Prostate gland (tissue), 2 donors: Measurements from ENCODE around the gene LPA. TPM values are rescaled to one million over a fixed set of nuclear protein-coding genes. Genes with fewer than 3 reads are reported as not detected.
"Not testable (repeated sequence)": the region's sequence is repeated elsewhere in the genome, so short reads cannot be mapped to it uniquely, and the experiment has no call there.

Experiments
- DNase-seq: peaks from one replicate; pipeline ENCODE4 v3.0.0-alpha.2; 2019; ENCODE audit warnings: low spot score
- H3K27ac ChIP-seq, 2 donors: fragments of 200-600 bp; sonication (generic); 2 replicates each; pipeline ENCODE4 v1.5.1; 2017 to 2019
- H3K27me3 ChIP-seq: fragments of 200-600 bp; sonication (generic); replicated peaks from 2 replicates; pipeline ENCODE4 v1.5.1; 2019; ENCODE audit not compliant: insufficient read depth
- H3K36me3 ChIP-seq, 2 donors: fragments of 200-600 bp; sonication (generic); 1 replicate in 1 of 2; 2 replicates in 1 of 2; pipeline versions ENCODE4 v1.5.1 to v1.8.1; 2017 to 2019
- H3K4me1 ChIP-seq: fragments of 200-600 bp; sonication (generic); replicated peaks from 2 replicates; pipeline ENCODE4 v1.5.1; 2019
- H3K4me3 ChIP-seq, 2 donors: fragments of 200-600 bp; sonication (generic); 2 replicates each; pipeline ENCODE4 v1.5.1; 2017 to 2019
- H3K9me3 ChIP-seq: fragments of 200-600 bp; sonication (generic); 2 replicates; pipeline ENCODE4 v1.5.1; 2017
- POLR2A ChIP-seq: fragments of 450-650 bp; IDR thresholded peaks from one replicate; pipeline ENCODE4 v1.6.1; 2016; ENCODE audit warnings: antibody characterized with exemption, mild to moderate bottlenecking
- POLR2AphosphoS5 ChIP-seq: sonication (generic); formaldehyde crosslinking; IDR thresholded peaks from one replicate; pipeline ENCODE4 v1.6.1; 2017; ENCODE audit warnings: antibody characterized with exemption
- WGBS: methylation state at CpG from one replicate; pipeline ENCODE4 v1.1.5; 2018; 5-methylcytosine and 5-hydroxymethylcytosine counted together
- intact Hi-C: fragments of 100-400 bp; cut with DNase I; formaldehyde crosslinking; loops from one replicate; pipeline ENCODE4 v1.14.2; 2022
- total RNA-seq, 2 donors: library from RNA; depleted of rRNA; stranded (reverse); fragments of >200 nt; gene quantifications; one replicate each; pipeline ENCODE4 v1.1.0, GENCODE V29; 2016
- TF ChIP-seq, protein P1 (sequence below), 4 experiments: fragments of 200-600 bp in 2 of 4; fragments of 450-650 bp in 2 of 4; sonication (generic) in 2 of 4; IDR thresholded peaks; 1 replicate in 3 of 4; 2 replicates in 1 of 4; pipeline ENCODE4 v1.5.1; 2016 to 2019; ENCODE audit warnings: antibody characterized with exemption in 4 of 4, mild to moderate bottlenecking in 2 of 4, moderate library complexity in 2 of 4

LPA gene, protein sequence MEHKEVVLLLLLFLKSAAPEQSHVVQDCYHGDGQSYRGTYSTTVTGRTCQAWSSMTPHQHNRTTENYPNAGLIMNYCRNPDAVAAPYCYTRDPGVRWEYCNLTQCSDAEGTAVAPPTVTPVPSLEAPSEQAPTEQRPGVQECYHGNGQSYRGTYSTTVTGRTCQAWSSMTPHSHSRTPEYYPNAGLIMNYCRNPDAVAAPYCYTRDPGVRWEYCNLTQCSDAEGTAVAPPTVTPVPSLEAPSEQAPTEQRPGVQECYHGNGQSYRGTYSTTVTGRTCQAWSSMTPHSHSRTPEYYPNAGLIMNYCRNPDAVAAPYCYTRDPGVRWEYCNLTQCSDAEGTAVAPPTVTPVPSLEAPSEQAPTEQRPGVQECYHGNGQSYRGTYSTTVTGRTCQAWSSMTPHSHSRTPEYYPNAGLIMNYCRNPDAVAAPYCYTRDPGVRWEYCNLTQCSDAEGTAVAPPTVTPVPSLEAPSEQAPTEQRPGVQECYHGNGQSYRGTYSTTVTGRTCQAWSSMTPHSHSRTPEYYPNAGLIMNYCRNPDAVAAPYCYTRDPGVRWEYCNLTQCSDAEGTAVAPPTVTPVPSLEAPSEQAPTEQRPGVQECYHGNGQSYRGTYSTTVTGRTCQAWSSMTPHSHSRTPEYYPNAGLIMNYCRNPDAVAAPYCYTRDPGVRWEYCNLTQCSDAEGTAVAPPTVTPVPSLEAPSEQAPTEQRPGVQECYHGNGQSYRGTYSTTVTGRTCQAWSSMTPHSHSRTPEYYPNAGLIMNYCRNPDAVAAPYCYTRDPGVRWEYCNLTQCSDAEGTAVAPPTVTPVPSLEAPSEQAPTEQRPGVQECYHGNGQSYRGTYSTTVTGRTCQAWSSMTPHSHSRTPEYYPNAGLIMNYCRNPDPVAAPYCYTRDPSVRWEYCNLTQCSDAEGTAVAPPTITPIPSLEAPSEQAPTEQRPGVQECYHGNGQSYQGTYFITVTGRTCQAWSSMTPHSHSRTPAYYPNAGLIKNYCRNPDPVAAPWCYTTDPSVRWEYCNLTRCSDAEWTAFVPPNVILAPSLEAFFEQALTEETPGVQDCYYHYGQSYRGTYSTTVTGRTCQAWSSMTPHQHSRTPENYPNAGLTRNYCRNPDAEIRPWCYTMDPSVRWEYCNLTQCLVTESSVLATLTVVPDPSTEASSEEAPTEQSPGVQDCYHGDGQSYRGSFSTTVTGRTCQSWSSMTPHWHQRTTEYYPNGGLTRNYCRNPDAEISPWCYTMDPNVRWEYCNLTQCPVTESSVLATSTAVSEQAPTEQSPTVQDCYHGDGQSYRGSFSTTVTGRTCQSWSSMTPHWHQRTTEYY (N-terminal part only)
- under 1 TPM; 0.09 to 0.85 TPM for total RNA-seq

DNA sequence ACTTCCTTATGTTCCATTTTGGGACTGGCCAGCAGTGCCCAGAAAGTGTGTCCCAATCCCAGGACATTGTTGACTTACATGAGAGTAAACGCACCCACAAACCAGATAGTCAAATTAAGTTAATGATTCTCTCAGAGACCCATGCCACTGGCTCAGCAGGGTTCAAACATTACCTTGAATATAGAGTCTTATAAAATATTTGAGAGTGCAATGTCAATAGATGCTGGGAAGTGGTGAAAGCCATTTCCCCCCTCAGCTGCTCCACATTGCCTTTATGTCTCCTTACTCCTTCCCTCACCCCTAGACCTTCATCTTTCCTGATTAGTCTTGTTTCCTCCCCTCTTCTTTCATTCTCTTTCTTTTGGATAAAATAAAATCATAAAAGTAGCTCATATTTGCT is at the start of gene LPA:
Gene LPA (minus strand): TSS at position 78 of the 400 bp plus-strand sequence. CDS start 61 bp downstream, at position 17.
- DNase-seq, intact Hi-C loops: not testable (repeated sequence)
- 84% methylated on average over 1 of the region's 1 CpG for WGBS

DNA sequence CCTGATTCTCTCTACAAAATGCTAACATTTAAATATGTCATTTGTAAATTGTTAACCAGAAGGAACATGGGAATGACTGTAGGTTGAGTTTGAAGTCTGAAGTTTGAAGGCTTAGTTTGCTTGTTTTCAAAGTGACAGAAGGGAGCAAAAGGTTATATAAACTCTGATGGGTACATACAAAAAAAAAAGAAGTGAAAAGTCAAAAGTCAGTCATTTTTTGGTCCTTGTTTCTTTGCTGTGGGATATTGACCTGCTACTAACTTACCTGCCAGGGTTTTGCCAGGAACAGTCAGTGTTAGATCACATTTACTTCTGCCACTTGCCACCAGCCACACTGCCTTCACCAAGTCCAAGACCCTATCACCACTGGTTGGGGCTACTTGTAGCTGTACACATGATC is 44.9 kb upstream of the LPA start:
- H3K4me1 ChIP-seq, H3K36me3 ChIP-seq, H3K27ac ChIP-seq, DNase-seq, H3K9me3 ChIP-seq, intact Hi-C loops, H3K27me3 ChIP-seq, H3K4me3 ChIP-seq: not testable (repeated sequence)

More for the DNA sequence above, at the start of gene LPA:
- not testable (repeated sequence) for H3K36me3 ChIP-seq, H3K4me3 ChIP-seq, H3K27me3 ChIP-seq, H3K9me3 ChIP-seq, H3K27ac ChIP-seq, H3K4me1 ChIP-seq

DNA sequence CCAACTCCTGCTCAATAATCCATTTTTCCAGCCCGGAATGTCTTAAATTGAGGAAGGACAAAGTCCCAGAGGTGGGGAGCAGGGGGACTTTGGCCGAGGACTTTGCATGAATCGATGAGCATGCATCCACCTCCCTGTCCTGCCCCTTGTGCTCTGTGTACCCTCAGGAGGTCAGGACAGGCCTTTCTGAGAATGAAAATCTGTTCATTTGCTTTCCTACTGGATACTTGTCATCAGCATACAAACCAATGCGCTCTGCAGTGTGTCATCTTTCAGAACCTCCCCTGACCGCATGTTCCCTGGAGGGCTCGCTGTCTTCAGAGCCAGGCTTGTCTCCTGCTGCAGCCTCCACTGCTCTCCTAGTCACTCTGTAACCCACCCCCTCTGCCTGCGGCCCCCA is 40.6 kb upstream of the LPA start:
- WGBS = 94% methylated on average over 7 of the region's 7 CpGs
- H3K27ac ChIP-seq, H3K4me1 ChIP-seq, intact Hi-C loops, H3K27me3 ChIP-seq, DNase-seq, H3K9me3 ChIP-seq, H3K4me3 ChIP-seq, H3K36me3 ChIP-seq: not testable (repeated sequence)

DNA sequence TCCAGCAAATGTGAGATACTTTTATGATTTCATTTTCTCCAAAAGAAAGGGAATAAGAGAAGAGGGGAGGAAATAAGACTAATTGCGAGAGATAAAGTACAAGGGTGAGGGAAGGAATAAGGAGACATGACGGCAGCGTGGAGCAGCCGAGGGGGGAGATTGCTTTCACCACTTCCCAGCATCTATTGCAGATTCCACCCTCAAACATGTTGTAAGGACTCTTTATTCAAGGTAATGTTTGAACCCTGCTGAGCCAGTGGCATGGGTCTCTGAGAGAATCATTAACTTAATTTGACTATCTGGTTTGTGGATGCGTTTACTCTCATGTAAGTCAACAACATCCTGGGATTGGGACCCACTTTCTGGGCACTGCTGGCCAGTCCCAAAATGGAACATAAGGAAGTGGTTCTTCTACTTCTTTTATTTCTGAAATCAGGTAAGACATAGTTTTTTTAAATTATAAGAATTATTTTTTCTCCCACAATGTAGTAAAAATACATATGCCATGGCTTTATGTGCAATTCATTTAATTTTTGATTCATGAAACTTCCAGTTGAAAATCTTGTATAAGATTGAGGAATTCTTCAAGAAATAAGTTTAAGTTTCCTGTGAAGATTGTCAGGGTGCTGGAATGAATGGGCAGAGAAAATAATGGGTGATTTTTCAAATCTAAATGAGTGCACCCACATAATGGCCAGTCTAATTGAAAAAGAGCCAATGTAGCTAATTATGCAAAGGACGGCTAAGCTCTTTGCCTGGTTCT is 38.0 kb upstream of the LPA start, which contains the start of gene PLG:
Gene PLG (plus strand): TSS at position 327 of the 763 bp plus-strand sequence. CDS start 61 bp downstream, at position 388.
- H3K9me3 ChIP-seq, H3K4me3 ChIP-seq, H3K36me3 ChIP-seq, H3K4me1 ChIP-seq, H3K27me3 ChIP-seq, DNase-seq, intact Hi-C loops, H3K27ac ChIP-seq: not testable (repeated sequence)
- WGBS = 97% methylated on average over 6 of the region's 6 CpGs

DNA sequence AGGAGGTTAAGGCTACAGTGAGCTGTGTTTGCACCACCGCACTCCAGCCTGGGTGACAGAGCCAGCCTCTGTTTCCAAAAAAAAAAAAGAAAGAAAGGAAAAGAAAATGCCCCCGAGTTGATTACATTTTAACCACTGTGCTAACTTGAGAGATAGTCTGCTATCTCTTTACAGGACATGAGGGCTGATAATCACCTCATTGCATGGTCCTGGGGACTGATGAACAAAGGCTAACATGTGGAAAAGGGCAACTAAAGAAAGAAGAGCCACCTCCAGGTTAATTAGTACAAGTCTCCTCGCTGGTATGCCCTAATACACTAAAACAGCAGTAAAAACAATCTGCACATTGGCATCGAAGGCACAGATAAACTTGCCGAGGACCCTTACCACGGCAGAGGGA is 33.8 kb upstream of the LPA start:
- intact Hi-C loops = no loop called here
- no peak for TF ChIP-seq POLR2AphosphoS5
- TF ChIP-seq, protein P1, sequence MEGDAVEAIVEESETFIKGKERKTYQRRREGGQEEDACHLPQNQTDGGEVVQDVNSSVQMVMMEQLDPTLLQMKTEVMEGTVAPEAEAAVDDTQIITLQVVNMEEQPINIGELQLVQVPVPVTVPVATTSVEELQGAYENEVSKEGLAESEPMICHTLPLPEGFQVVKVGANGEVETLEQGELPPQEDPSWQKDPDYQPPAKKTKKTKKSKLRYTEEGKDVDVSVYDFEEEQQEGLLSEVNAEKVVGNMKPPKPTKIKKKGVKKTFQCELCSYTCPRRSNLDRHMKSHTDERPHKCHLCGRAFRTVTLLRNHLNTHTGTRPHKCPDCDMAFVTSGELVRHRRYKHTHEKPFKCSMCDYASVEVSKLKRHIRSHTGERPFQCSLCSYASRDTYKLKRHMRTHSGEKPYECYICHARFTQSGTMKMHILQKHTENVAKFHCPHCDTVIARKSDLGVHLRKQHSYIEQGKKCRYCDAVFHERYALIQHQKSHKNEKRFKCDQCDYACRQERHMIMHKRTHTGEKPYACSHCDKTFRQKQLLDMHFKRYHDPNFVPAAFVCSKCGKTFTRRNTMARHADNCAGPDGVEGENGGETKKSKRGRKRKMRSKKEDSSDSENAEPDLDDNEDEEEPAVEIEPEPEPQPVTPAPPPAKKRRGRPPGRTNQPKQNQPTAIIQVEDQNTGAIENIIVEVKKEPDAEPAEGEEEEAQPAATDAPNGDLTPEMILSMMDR (IDR thresholded peaks at IDR 0.05) = no peak
- TF ChIP-seq POLR2A = no peak
- Histone ChIP-seq H3K4me3 (no peak overlapping the region), H3K27me3 (no peaks in the 10 kb centered on the region), H3K4me1 (no peaks in the 10 kb centered on the region), H3K36me3 (no peaks in the 10 kb centered on the region), H3K9me3 (no peaks in the 10 kb centered on the region), H3K27ac (no peak overlapping the region)
- DNase-seq = no peak
- WGBS = 84% methylated on average over 6 of the region's 6 CpGs

DNA sequence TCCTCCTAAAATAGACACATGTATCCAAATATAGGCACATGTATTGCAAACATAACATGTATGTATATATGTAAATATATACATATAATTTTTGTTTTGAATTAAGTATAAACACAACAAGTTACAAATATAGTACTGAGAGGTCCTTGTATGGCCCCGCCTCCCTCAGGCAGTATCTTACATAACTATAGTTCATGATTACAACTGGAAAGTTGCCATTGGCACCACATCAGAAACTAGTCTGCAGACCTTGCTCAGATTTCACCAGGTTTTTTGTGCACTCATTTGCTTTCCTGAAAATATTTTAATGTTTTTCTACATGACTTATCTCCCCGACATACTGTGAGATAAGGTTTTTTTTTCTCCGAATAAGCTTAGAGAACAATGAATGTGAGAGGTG is 32.8 kb upstream of the LPA start:
- H3K27me3 ChIP-seq, intact Hi-C loops: not testable (repeated sequence)

DNA sequence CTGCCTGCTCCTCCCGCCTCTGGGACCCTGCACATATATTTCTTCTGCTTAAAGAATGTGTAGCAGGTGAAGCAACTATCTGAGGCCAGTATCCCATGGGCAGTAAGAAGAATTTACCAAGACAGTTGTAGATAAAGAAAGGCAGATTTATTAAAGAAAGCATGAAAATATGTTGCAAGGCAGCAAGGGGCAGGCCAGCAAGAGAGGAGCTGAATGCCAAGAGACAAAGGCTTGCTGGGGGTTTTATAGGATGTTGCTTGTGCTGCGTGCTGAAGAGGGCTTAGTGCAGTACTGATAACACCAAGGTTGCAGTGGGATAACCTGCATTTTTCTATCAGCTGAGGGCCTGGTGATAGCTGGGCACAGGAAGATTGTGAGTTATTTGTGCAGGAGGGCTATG is 31.5 kb upstream of the LPA start:
- H3K9me3 ChIP-seq, H3K4me1 ChIP-seq, DNase-seq, H3K27me3 ChIP-seq, H3K36me3 ChIP-seq, H3K27ac ChIP-seq, intact Hi-C loops, H3K4me3 ChIP-seq: not testable (repeated sequence)
- WGBS = 81% methylated on average over 2 of the region's 2 CpGs

More for the DNA sequence above, 32.8 kb upstream of the LPA start:
- not testable (repeated sequence) for H3K4me1 ChIP-seq, DNase-seq, H3K27ac ChIP-seq, H3K9me3 ChIP-seq, H3K36me3 ChIP-seq, H3K4me3 ChIP-seq
- WGBS = 34% methylated on average over 3 of the region's 3 CpGs

DNA sequence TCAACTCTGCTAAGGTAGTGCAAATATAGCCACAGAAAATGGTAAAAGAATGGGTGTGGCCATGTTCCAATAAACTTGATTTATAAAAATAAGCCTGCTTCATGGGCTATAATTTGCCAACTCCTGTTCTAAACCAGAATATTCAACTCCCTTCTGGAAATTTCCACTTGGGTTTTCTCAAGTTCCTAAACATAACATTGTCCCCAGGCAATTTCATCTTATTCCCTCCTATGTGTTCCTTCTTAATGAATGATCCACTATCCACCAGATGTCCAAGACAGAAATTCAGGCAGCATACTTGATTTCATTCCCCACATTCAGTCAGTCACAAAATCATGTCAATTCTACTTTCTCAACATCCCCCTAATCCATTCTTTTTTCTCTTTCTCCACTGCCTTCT is 30.9 kb upstream of the LPA start:
- DNase-seq, H3K4me3 ChIP-seq, H3K36me3 ChIP-seq, H3K27ac ChIP-seq, intact Hi-C loops, H3K4me1 ChIP-seq, H3K27me3 ChIP-seq, H3K9me3 ChIP-seq: not testable (repeated sequence)
